Activated CD8-positive, alpha-beta T cell treated with anti-CD3 and anti-CD28 coated beads for 36 hours (primary cell): ENCODE results near the gene SYNDIG1L. TPM values are rescaled to one million over a fixed set of nuclear protein-coding genes. Genes with fewer than 3 reads are reported as not detected.

Experiments used
- ATAC-seq: fragments of 200-7000 bp; cut with Tn5 transposase; one replicate; pipeline ENCODE4 v1.10.0; 2021; ENCODE audit warnings: mild to moderate bottlenecking, moderate library complexity
- CTCF ChIA-PET: fragments of 350-600 bp; sonication (Branson Sonifier 250); formaldehyde crosslinking; loops from one replicate; lab custom pipeline; 2021; ENCODE audit warnings: antibody characterized with exemption; lab: Charles Lee
- POLR2A ChIA-PET: fragments of 350-600 bp; sonication (Branson Sonifier 250); formaldehyde crosslinking; loops from one replicate; lab custom pipeline; 2021; ENCODE audit warnings: antibody characterized with exemption; lab: Charles Lee
- DNase-seq: peaks from one replicate; pipeline ENCODE4 v3.0.0-alpha.2; 2020
- H3K27ac Mint-ChIP-seq: one replicate; pipeline ENCODE4 v1.8.0; 2021; ENCODE audit warnings: mild to moderate bottlenecking, mixed read lengths
- H3K27me3 Mint-ChIP-seq: one replicate; pipeline ENCODE4 v1.8.0; 2021; ENCODE audit warnings: mixed read lengths
- H3K36me3 Mint-ChIP-seq: one replicate; pipeline ENCODE4 v1.8.0; 2021; ENCODE audit warnings: low read depth, mixed read lengths
- H3K4me1 Mint-ChIP-seq: one replicate; pipeline ENCODE4 v1.8.0; 2021; ENCODE audit warnings: low read depth, mixed read lengths
- H3K4me3 Mint-ChIP-seq: one replicate; pipeline ENCODE4 v1.8.0; 2021; ENCODE audit warnings: mild to moderate bottlenecking, moderate library complexity, mixed read lengths
- H3K9me3 Mint-ChIP-seq: one replicate; pipeline ENCODE4 v1.8.0; 2021; ENCODE audit warnings: mixed read lengths
- intact Hi-C: fragments of 100-400 bp; cut with micrococcal nuclease; formaldehyde crosslinking; loops from one replicate; pipeline ENCODE4 v1.10.0; 2022
- total RNA-seq, 2 experiments: library from RNA; stranded (reverse); gene quantifications; one replicate each; pipeline ENCODE4 v1.2.3, GENCODE V29; 2021
- TF ChIP-seq, protein P1 (sequence below): fragments of 200-600 bp; IDR thresholded peaks from one replicate; pipeline ENCODE4 v1.8.0; 2022; ENCODE audit warnings: antibody characterized with exemption, mild to moderate bottlenecking

SYNDIG1L gene
- total RNA-seq, 2 experiments from 2014 or later: not detected

DNA sequence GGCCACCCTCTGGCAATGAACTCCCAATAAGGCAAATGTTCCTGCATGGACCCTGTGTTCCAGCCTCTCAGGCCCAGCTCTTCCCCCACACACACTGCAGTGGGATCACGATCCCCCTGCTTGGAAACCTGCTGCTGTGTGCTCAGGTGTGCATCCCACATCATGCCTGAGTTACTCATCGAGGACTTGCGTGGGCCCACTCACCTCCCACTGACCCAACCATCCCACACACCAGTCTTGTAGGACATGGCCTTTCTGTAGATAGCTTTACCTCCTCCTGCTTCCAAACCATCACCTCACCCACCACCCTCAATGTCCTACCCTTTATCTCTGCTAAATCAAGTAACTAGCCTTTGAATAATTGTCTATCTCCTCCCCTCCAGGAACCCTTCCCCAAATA, 42.5 kb upstream of the SYNDIG1L start:
- Mint-ChIP-seq H3K9me3 (no peaks in the 10 kb centered on the region), H3K27me3 (no peaks in the 10 kb centered on the region), H3K27ac (no peak overlapping the region), H3K4me1 (no peaks in the 10 kb centered on the region), H3K4me3 (no peak overlapping the region), H3K36me3 (no peaks in the 10 kb centered on the region)
- TF ChIP-seq, protein P1, sequence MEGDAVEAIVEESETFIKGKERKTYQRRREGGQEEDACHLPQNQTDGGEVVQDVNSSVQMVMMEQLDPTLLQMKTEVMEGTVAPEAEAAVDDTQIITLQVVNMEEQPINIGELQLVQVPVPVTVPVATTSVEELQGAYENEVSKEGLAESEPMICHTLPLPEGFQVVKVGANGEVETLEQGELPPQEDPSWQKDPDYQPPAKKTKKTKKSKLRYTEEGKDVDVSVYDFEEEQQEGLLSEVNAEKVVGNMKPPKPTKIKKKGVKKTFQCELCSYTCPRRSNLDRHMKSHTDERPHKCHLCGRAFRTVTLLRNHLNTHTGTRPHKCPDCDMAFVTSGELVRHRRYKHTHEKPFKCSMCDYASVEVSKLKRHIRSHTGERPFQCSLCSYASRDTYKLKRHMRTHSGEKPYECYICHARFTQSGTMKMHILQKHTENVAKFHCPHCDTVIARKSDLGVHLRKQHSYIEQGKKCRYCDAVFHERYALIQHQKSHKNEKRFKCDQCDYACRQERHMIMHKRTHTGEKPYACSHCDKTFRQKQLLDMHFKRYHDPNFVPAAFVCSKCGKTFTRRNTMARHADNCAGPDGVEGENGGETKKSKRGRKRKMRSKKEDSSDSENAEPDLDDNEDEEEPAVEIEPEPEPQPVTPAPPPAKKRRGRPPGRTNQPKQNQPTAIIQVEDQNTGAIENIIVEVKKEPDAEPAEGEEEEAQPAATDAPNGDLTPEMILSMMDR: no peak
- no peak for DNase-seq
- ChIA-PET POLR2A (no interaction called here), CTCF (no interaction called here)
- no peak for ATAC-seq
- intact Hi-C loops: no loop called here

DNA sequence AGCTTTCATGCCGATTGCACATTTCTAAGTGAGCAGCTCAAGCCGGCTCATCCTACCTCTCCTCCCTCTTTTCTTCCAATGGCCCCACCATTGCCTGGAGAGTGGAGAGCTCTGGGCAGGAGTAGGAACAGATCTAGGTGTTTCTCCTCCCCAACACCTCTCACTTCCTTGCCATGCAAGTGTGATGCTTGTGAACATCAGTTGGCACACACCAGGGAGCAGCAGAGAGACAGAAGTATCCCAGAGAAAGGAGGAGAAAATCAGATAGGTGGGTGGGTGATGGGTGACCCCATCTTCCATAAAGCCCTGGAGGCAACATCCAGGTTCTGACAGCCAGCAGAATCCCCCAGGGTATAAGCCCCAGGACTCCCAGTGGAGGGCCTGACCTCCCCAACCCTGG, 39.3 kb upstream of the SYNDIG1L start:
- intact Hi-C loops: no loop called here
- ChIA-PET POLR2A (interaction anchor here (0.7 kb wide), 1 partner anchor 93 kb away, joined by 3 read pairs; no protein-coding TSS in a partner anchor), CTCF (no interaction called here)
- no peak for ATAC-seq
- Mint-ChIP-seq H3K9me3 (no peaks in the 10 kb centered on the region), H3K4me1 (no peaks in the 10 kb centered on the region), H3K27ac (no peak overlapping the region), H3K36me3 (no peaks in the 10 kb centered on the region), H3K27me3 (peaks cover 1% of the 10 kb centered on the region), H3K4me3 (no peak overlapping the region)
- TF ChIP-seq, protein P1: no peak
- no peak for DNase-seq

DNA sequence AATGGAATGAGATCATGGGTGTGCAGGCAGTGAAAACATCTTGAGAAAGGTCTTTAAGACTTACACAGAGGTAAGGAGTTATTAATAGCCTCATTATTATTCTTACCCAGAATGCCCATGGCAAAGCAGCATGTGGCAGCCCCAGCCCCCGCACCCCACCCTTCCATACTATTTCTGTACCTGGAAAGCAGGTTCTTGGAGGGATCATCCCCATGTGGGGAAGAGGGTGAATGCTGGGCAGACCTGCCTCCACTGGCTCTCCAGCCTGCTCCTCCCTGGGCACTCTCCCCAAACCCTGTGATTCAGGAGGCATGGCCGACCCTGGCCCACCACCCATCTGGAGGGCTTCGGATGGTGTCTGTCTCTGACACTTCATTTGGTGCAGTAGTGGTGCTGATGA, 38.8 kb upstream of the SYNDIG1L start:
- no peak for DNase-seq
- Mint-ChIP-seq H3K4me1 (no peaks in the 10 kb centered on the region), H3K36me3 (no peaks in the 10 kb centered on the region), H3K4me3 (no peak overlapping the region), H3K27me3 (peaks cover 1% of the 10 kb centered on the region), H3K9me3 (no peaks in the 10 kb centered on the region), H3K27ac (no peak overlapping the region)
- TF ChIP-seq, protein P1: no peak
- ATAC-seq: no peak
- CTCF ChIA-PET: no interaction called here
- POLR2A ChIA-PET: interaction anchor here (0.7 kb wide), 1 partner anchor 94 kb away, joined by 3 read pairs; no protein-coding TSS in a partner anchor
- intact Hi-C loops: no loop called here

DNA sequence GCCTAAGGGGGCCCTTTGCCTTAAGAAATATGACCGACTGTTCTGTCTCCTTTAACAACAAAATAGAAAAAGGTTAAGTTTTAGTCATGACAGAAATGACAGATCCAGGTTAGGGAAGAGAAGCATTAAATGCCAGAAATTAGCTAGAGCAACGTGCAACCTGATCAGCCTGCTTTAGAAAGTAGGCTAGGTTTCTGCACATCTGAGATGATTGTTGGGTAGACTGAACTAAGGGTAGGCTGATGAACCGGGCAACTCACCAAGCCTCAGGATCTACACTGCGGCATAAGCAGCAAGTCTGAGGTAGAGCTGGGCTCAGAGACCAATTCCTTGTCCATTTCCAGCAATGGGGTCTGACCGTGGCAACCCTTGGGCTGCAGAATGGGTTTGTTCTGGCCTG, 37.7 kb upstream of the SYNDIG1L start:
- POLR2A ChIA-PET: interaction anchor here (1.1 to 1.3 kb wide), 2 partner anchors 11 to 63 kb away, joined by 3 read pairs; no protein-coding TSS in a partner anchor
- Mint-ChIP-seq H3K27ac (no peak overlapping the region), H3K4me1 (no peaks in the 10 kb centered on the region), H3K9me3 (no peaks in the 10 kb centered on the region), H3K27me3 (peaks cover 1% of the 10 kb centered on the region), H3K36me3 (no peaks in the 10 kb centered on the region), H3K4me3 (no peak overlapping the region)
- CTCF ChIA-PET: no interaction called here
- DNase-seq (no peak), ATAC-seq (no peak)
- TF ChIP-seq, protein P1: no peak
- intact Hi-C loops: no loop called here

DNA sequence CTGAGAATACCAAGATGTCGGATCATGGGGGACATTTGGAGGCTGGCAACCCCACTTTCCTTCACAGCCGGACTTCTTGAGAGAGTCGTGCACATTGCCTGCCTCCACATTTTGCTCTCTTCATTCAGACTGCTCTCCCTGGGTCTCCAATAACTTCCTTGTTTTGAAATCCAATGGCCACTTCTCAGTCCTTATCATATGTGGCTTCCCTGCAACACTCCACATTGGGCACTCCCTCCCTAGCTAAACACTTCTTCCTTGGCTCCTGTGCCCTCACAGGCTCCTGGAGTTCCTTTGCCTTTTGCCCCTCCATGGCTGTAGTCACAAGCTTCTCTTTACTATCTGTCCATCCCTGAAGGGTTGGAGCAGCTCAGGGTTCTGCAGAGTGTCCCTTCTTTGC, 37.0 kb upstream of the SYNDIG1L start:
- CTCF ChIA-PET: no interaction called here
- TF ChIP-seq, protein P1: no peak
- no peak for ATAC-seq

More for the DNA sequence above, 37.0 kb upstream of the SYNDIG1L start:
- POLR2A ChIA-PET: interaction anchor here (0.6 to 1.3 kb wide), 2 partner anchors 63 to 1266 kb away, joined by 3 read pairs; no protein-coding TSS in a partner anchor
- Mint-ChIP-seq H3K4me3 (no peak overlapping the region), H3K36me3 (no peaks in the 10 kb centered on the region), H3K4me1 (no peaks in the 10 kb centered on the region), H3K9me3 (no peaks in the 10 kb centered on the region), H3K27me3 (peaks cover 1% of the 10 kb centered on the region), H3K27ac (no peak overlapping the region)
- intact Hi-C loops: no loop called here
- DNase-seq: no peak
